A549 (cell line): ENCODE measurements around the gene KLHL29. TPM values are rescaled to one million over a fixed set of nuclear protein-coding genes. Genes with fewer than 3 reads are reported as not detected.

Experiments
- ATAC-seq, 2 experiments: fragments of 200-7000 bp in 1 of 2; fragments of >200 bp in 1 of 2; cut with Nextera tagmentation in 1 of 2; cut with Tn5 transposase in 1 of 2; 3 replicates each; pipeline versions ENCODE4 v1.8.0 to v1.9.1; 2018 to 2020; ENCODE audit warnings: mild to moderate bottlenecking in 1 of 2, moderate library complexity in 1 of 2
- CTCF ChIA-PET: fragments of 300-600 bp; sonication (Branson Sonifier 250); formaldehyde crosslinking; extraction: SDS; loops from one replicate; lab custom pipeline; 2021; ENCODE audit warnings: antibody characterized with exemption, inconsistent platforms; lab: Yijun Ruan, JAX
- POLR2A ChIA-PET: fragments of 350-600 bp; formaldehyde crosslinking; extraction: SDS; loops from one replicate; lab custom pipeline; 2021; ENCODE audit warnings: antibody characterized with exemption, inconsistent platforms; lab: Yijun Ruan, JAX
- DNase-seq, 2 experiments: peaks; one replicate each; pipeline versions ENCODE4 v3.0.0 to v3.0.0-alpha.2; 2011 to 2016; ENCODE audit warnings: low read depth in 1 of 2, low spot score in 1 of 2
- FAIRE-seq: peaks from 2 replicates; lab custom pipeline; 2011; peaks lifted over from hg19 to GRCh38; lab: Jason Lieb, UNC
- H3K27ac ChIP-seq, 2 experiments: fragments of >200 bp; sonication (Bioruptor Twin); formaldehyde crosslinking; 3 replicates each; pipeline ENCODE4 v1.5.1; 2016 to 2017
- H3K4me1 ChIP-seq: fragments of >200 bp; sonication (Bioruptor Twin); formaldehyde crosslinking; 3 replicates; pipeline ENCODE4 v1.6.1; 2016
- H3K4me2 ChIP-seq: fragments of >200 bp; sonication (Bioruptor Twin); formaldehyde crosslinking; 3 replicates; pipeline ENCODE4 v1.6.1; 2016
- H3K4me3 ChIP-seq: fragments of >200 bp; sonication (Bioruptor Twin); formaldehyde crosslinking; 3 replicates; pipeline ENCODE4 v1.5.1; 2016
- H3K9me3 ChIP-seq: fragments of >200 bp; sonication (Bioruptor Twin); formaldehyde crosslinking; 3 replicates; pipeline ENCODE4 v1.6.1; 2016
- BCL3 ChIP-seq: fragments of >200 bp; sonication (Bioruptor Twin); formaldehyde crosslinking; IDR thresholded peaks from 3 replicates; pipeline ENCODE4 v1.6.1; 2016
- CEBPB ChIP-seq, 2 experiments: fragments of >200 bp in 1 of 2; sonication (Bioruptor Twin) in 1 of 2; formaldehyde crosslinking in 1 of 2; IDR thresholded peaks; 2 replicates each; pipeline ENCODE4 v1.6.1; 2012 to 2016
- CHD2 ChIP-seq: fragments of 150-350 bp; IDR thresholded peaks from 2 replicates; pipeline ENCODE4 v1.6.1; 2014; ENCODE audit warnings: low read length; ENCODE audit not compliant: partially characterized antibody
- EHMT2 ChIP-seq: fragments of 200-600 bp; sonication (generic); IDR thresholded peaks from 2 replicates; pipeline ENCODE4 v1.6.1; 2016; ENCODE audit warnings: antibody characterized with exemption, low read depth, mild to moderate bottlenecking, moderate library complexity
- ELK1 ChIP-seq: fragments of 150-350 bp; IDR thresholded peaks from 2 replicates; pipeline ENCODE4 v1.6.1; 2014; ENCODE audit warnings: low read depth, mild to moderate bottlenecking, low read length
- FOSB ChIP-seq: fragments of 250-450 bp; sonication (Bioruptor Pico); IDR thresholded peaks from 2 replicates; pipeline ENCODE4 v1.5.0; 2020; ENCODE audit warnings: mild to moderate bottlenecking, moderate library complexity
- FOSL2 ChIP-seq, 2 experiments: fragments of 450-650 bp in 1 of 2; fragments of >200 bp in 1 of 2; sonication (Bioruptor Twin) in 1 of 2; formaldehyde crosslinking; IDR thresholded peaks; 2 replicates each; pipeline versions ENCODE4 v1.5.0 to v1.6.1; 2016 to 2020; ENCODE audit warnings: mild to moderate bottlenecking in 1 of 2, moderate library complexity in 1 of 2
- HEYL ChIP-seq: fragments of 250-450 bp; sonication (Bioruptor Pico); IDR thresholded peaks from 2 replicates; pipeline ENCODE4 v1.8.0; 2021; ENCODE audit warnings: mild to moderate bottlenecking, moderate library complexity
- KDM5A ChIP-seq: fragments of 200-600 bp; sonication (generic); IDR thresholded peaks from 2 replicates; pipeline ENCODE4 v1.6.1; 2016; ENCODE audit warnings: antibody characterized with exemption, mild to moderate bottlenecking
- MAZ ChIP-seq: fragments of 150-350 bp; IDR thresholded peaks from 2 replicates; pipeline ENCODE4 v1.6.1; 2014; ENCODE audit warnings: antibody characterized with exemption, low read depth, low read length, borderline replicate concordance
- MYC ChIP-seq: IDR thresholded peaks from 2 replicates; pipeline ENCODE4 v1.6.1; 2012; ENCODE audit warnings: mild to moderate bottlenecking, inconsistent platforms, low read length, improper control_type of control experiment, borderline replicate concordance
- NFE2L2 ChIP-seq: fragments of 150-350 bp; conservative IDR thresholded peaks from 2 replicates; pipeline ENCODE4 v1.6.1; 2014; ENCODE audit warnings: low read length
- NPAS2 ChIP-seq: fragments of 250-450 bp; sonication (Bioruptor Pico); IDR thresholded peaks from 2 replicates; pipeline ENCODE4 v1.8.0; 2022; ENCODE audit warnings: mild to moderate bottlenecking, moderate library complexity, borderline replicate concordance
- PHF8 ChIP-seq: fragments of 200-600 bp; sonication (generic); IDR thresholded peaks from 2 replicates; pipeline ENCODE4 v1.6.1; 2016; ENCODE audit warnings: low read depth, mild to moderate bottlenecking, antibody characterized with exemption, moderate library complexity, borderline replicate concordance
- POLR2AphosphoS2 ChIP-seq: conservative IDR thresholded peaks from 2 replicates; pipeline ENCODE4 v1.6.1; 2012; ENCODE audit warnings: low read length, improper control_type of control experiment, inconsistent platforms
- RAD21 ChIP-seq, 2 experiments: fragments of >200 bp in 1 of 2; sonication (Bioruptor Twin) in 1 of 2; formaldehyde crosslinking in 1 of 2; IDR thresholded peaks in 1 of 2; conservative IDR thresholded peaks in 1 of 2; 2 replicates in 1 of 2; 3 replicates in 1 of 2; pipeline ENCODE4 v1.6.1; 2012 to 2018; ENCODE audit warnings: inconsistent platforms in 1 of 2
- RCOR1 ChIP-seq: fragments of 150-350 bp; IDR thresholded peaks from 2 replicates; pipeline ENCODE4 v1.6.1; 2014; ENCODE audit warnings: antibody characterized with exemption, low read length, low read depth
- RNF2 ChIP-seq: fragments of 200-600 bp; sonication (generic); IDR thresholded peaks from 2 replicates; pipeline ENCODE4 v1.6.1; 2016; ENCODE audit warnings: low read depth, mild to moderate bottlenecking, antibody characterized with exemption, moderate library complexity, borderline replicate concordance
- SMC3 ChIP-seq: fragments of >200 bp; sonication (Bioruptor Twin); formaldehyde crosslinking; IDR thresholded peaks from 3 replicates; pipeline ENCODE4 v1.6.1; 2018; ENCODE audit warnings: inconsistent platforms
- SREBF2 ChIP-seq: fragments of 450-650 bp; IDR thresholded peaks from 2 replicates; pipeline ENCODE4 v1.6.1; 2014; ENCODE audit warnings: mild to moderate bottlenecking, moderate library complexity
- TFCP2L1 ChIP-seq: fragments of 250-450 bp; sonication (Bioruptor Pico); IDR thresholded peaks from 2 replicates; pipeline ENCODE4 v1.5.0; 2021; ENCODE audit warnings: mild to moderate bottlenecking
- ZFP36 ChIP-seq: fragments of 450-650 bp; IDR thresholded peaks from 2 replicates; pipeline ENCODE4 v1.6.1; 2014; ENCODE audit warnings: borderline replicate concordance; ENCODE audit not compliant: partially characterized antibody
- WGBS: methylation state at CpG from one replicate; pipeline ENCODE4 v1.1.6; 2017; ENCODE audit errors: missing lambda C conversion rate; 5-methylcytosine and 5-hydroxymethylcytosine counted together
- polyA plus RNA-seq, 4 experiments: library from polyadenylated mRNA; depleted of rRNA in 3 of 4; stranded (reverse); fragments of >200 nt; fragmentation: RNase III in 1 of 4; extraction: RNeasy Plus Mini Kit Qiagen cat#74134 plus additional on column Dnase treatment in 1 of 4; gene quantifications; 2 replicates in 3 of 4; 3 replicates in 1 of 4; pipeline ENCODE4 v1.2.3, GENCODE V29; 2011 to 2017

The KLHL29 gene
- polyA plus RNA-seq, 2 of the 4 experiments (the other 2 are of a cell fraction), result 1.3 to 2.5 TPM

- Histone ChIP-seq H3K4me2 (no peak overlapping the region), H3K27ac (no peak overlapping the region), H3K4me1 (no peaks in the 10 kb centered on the region), H3K4me3 (no peak overlapping the region), H3K9me3 (no peaks in the 10 kb centered on the region)
- 60% methylated on average over 10 of the region's 10 CpGs for WGBS
- no peak for DNase-seq
- no peak for FAIRE-seq
- POLR2A ChIA-PET, result no interaction called here
- CTCF ChIA-PET, result interaction anchor here (1.0 to 1.3 kb wide), 4 partner anchors 8 to 27 kb away, joined by 3 read pairs; no protein-coding TSS in a partner anchor
- TF ChIP-seq MYC (no peak), ZFP36 (no peak), PHF8 (no peak), NPAS2 (CRISPR knock-in tag) (no peak), POLR2AphosphoS2 (no peak), HEYL (no peak), FOSL2 (IDR thresholded peaks at IDR 0.05) (no peak), FOSL2 (CRISPR knock-in tag; IDR thresholded peaks at IDR 0.05) (no peak), BCL3 (no peak), RAD21 (conservative IDR thresholded peaks at IDR 0.05 in 1 of 2, IDR thresholded peaks at IDR 0.05 in 1 of 2) (no peak), SREBF2 (no peak)
- ATAC-seq, result no peak
Measured at GRCh38 chr2:23645230-23645808, 260.3 kb downstream of the KLHL29 start.

GRCh38 chr2:23647563-23647962, 262.6 kb downstream of the KLHL29 start:
- Histone ChIP-seq H3K9me3 (no peaks in the 10 kb centered on the region), H3K4me1 (0 out of 3 replicates have a peak, but pooled peaks cover 4% of the 10 kb centered on the region), H3K27ac (no peak overlapping the region), H3K4me3 (no peak overlapping the region), H3K4me2 (no peak overlapping the region)
- POLR2A ChIA-PET, result no interaction called here
- no peak for DNase-seq
- TF ChIP-seq SMC3 (no peak), TFCP2L1 (no peak), CHD2 (no peak), FOSL2 (IDR thresholded peaks at IDR 0.05) (no peak), FOSL2 (CRISPR knock-in tag; IDR thresholded peaks at IDR 0.05) (no peak), ELK1 (no peak), KDM5A (no peak)
- no peak for ATAC-seq
- no peak for FAIRE-seq
- CTCF ChIA-PET, result interaction anchor here (0.8 kb wide), 1 partner anchor 12 kb away, joined by 3 read pairs; no protein-coding TSS in a partner anchor
- 79% methylated on average over 13 of the region's 13 CpGs for WGBS

- H3K4me1 ChIP-seq, result 0 out of 3 replicates have a peak, but pooled peaks cover 4% of the 10 kb centered on the region
- H3K4me2 ChIP-seq, result no peak overlapping the region
- 75% methylated on average over 9 of the region's 10 CpGs for WGBS
- POLR2A ChIA-PET, result no interaction called here
- no peak for FAIRE-seq
- no peak for ATAC-seq
- CTCF ChIA-PET, result no interaction called here
- DNase-seq, result no peak
- H3K27ac ChIP-seq, result no peak overlapping the region
- TF ChIP-seq NFE2L2 (no peak), MAZ (no peak), RNF2 (no peak), CHD2 (no peak), RCOR1 (no peak), CEBPB (IDR thresholded peaks at IDR 0.05) (no peak), FOSB (CRISPR knock-in tag) (no peak), EHMT2 (no peak), KDM5A (no peak)
- no peak overlapping the region for H3K4me3 ChIP-seq
- H3K9me3 ChIP-seq, result no peaks in the 10 kb centered on the region
Measured at GRCh38 chr2:23649303-23649702, 264.3 kb downstream of the KLHL29 start.
